ENCODE data around the gene MRAP2. TPM values are rescaled to one million over a fixed set of nuclear protein-coding genes. Genes with fewer than 3 reads are reported as not detected.

The MRAP2 gene
- polyA plus RNA-seq, 1 donor (not counting 4 experiments of a cell fraction or from before 2014, with no cell fraction given), result 3.0 TPM

DNA sequence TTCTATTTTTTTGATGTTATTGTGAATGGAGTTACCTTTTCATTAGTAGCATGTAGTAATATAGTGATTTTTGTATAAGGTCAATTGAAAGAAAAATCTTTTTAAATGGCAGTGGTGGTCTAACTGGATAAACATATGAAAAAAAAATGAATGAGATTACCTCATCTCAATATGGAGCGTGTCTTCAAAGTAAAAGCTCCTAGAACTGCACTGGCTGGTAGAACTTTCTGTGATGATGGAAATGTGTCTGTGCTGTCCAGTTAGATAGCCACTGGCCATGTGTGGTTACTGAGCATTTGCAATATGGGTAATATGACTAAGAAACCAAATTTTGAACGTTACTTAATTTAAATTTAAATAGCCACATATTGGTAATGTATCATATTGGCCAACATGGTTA is 44.1 kb downstream of the MRAP2 start:
- dilution Hi-C loops (cut with MboI; ENCODE audit: extremely low pct_ligation_motif_present, low sequenced_read_pairs), result no loop called here
- DNase-seq (ENCODE audit: low read depth, low spot score), result no peak
- no peaks in the 10 kb centered on the region for H3K4me1 ChIP-seq (ENCODE audit: control insufficient read depth, extremely low read depth, insufficient read depth, low read length)
- no peak overlapping the region for H3K9ac ChIP-seq (ENCODE audit: control insufficient read depth, extremely low read depth, insufficient read depth, low read length)
- H3K4me2 ChIP-seq (ENCODE audit: control insufficient read depth, extremely low read depth, insufficient read depth, low read depth, low read length), result no peak overlapping the region
- no peaks in the 10 kb centered on the region for H3K79me2 ChIP-seq (ENCODE audit: control insufficient read depth, insufficient read depth, low read length)
- no peak overlapping the region for H2AFZ ChIP-seq (ENCODE audit: control insufficient read depth, low read length)
- FAIRE-seq, result no peak
- H3K9me1 ChIP-seq (ENCODE audit: control insufficient read depth, extremely low read depth, insufficient read depth, low read length), result no peaks in the 10 kb centered on the region
- TF ChIP-seq, protein P1, sequence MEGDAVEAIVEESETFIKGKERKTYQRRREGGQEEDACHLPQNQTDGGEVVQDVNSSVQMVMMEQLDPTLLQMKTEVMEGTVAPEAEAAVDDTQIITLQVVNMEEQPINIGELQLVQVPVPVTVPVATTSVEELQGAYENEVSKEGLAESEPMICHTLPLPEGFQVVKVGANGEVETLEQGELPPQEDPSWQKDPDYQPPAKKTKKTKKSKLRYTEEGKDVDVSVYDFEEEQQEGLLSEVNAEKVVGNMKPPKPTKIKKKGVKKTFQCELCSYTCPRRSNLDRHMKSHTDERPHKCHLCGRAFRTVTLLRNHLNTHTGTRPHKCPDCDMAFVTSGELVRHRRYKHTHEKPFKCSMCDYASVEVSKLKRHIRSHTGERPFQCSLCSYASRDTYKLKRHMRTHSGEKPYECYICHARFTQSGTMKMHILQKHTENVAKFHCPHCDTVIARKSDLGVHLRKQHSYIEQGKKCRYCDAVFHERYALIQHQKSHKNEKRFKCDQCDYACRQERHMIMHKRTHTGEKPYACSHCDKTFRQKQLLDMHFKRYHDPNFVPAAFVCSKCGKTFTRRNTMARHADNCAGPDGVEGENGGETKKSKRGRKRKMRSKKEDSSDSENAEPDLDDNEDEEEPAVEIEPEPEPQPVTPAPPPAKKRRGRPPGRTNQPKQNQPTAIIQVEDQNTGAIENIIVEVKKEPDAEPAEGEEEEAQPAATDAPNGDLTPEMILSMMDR (optimal IDR thresholded peaks at IDR 0.05 in 1 of 3, IDR thresholded peaks at IDR 0.05 in 1 of 3, conservative IDR thresholded peaks at IDR 0.05 in 1 of 3; ENCODE audit: extremely low read depth in 1 of 3, insufficient read depth in 2 of 3, low read length in 3 of 3), result no peak
- no peak for TF ChIP-seq EZH2 (IDR thresholded peaks at IDR 0.05; ENCODE audit: low read length)
- no peaks in the 10 kb centered on the region for H4K20me1 ChIP-seq (ENCODE audit: control insufficient read depth, extremely low read depth, insufficient read depth, low read length)
- no peak overlapping the region for H3K27ac ChIP-seq (ENCODE audit: control insufficient read depth, insufficient read depth, low read length)
- no peaks in the 10 kb centered on the region for H3K36me3 ChIP-seq (ENCODE audit: control insufficient read depth in 2 of 2, extremely low read depth in 1 of 2, insufficient read depth in 2 of 2, low read length in 2 of 2)
- no peaks in the 10 kb centered on the region for H3K9me3 ChIP-seq (ENCODE audit: control insufficient read depth, low read depth, low read length)
- no peak overlapping the region for H3K4me3 ChIP-seq (ENCODE audit: control insufficient read depth in 2 of 3, extremely low read depth in 1 of 3, insufficient read depth in 2 of 3, low read depth in 1 of 3, low read length in 3 of 3)
- no peaks in the 10 kb centered on the region for H3K27me3 ChIP-seq (ENCODE audit: control insufficient read depth, extremely low read depth, insufficient read depth, low read length)

DNA sequence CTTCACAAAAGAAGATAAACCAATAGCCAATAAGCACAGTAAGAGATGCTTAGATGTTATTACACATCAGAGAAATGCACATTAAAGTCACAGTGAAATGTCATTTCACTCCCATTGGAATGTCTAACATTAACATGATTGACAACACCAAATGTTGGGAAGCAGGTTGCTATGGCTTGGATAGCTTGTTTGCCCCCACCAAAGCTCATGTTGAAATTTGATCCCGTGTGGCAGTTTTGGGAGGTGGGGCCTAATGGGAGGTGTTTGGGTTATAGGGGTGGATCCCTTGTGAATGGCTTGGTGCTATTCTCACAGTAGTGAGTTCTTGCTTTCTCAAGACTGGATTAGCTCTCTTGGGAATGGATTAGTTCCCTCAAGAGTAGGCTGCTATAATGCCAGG is 44.8 kb downstream of the MRAP2 start:
- Histone ChIP-seq H3K36me3 (ENCODE audit: control insufficient read depth in 2 of 2, extremely low read depth in 1 of 2, insufficient read depth in 2 of 2, low read length in 2 of 2) (no peaks in the 10 kb centered on the region), H3K9me3 (ENCODE audit: control insufficient read depth, low read depth, low read length) (no peaks in the 10 kb centered on the region), H2AFZ (ENCODE audit: control insufficient read depth, low read length) (no peak overlapping the region), H3K79me2 (ENCODE audit: control insufficient read depth, insufficient read depth, low read length) (no peaks in the 10 kb centered on the region), H3K27ac (ENCODE audit: control insufficient read depth, insufficient read depth, low read length) (no peak overlapping the region), H3K4me3 (ENCODE audit: control insufficient read depth in 2 of 3, extremely low read depth in 1 of 3, insufficient read depth in 2 of 3, low read depth in 1 of 3, low read length in 3 of 3) (no peak overlapping the region), H3K4me1 (ENCODE audit: control insufficient read depth, extremely low read depth, insufficient read depth, low read length) (peaks cover 4% of the 10 kb centered on the region), H3K9me1 (ENCODE audit: control insufficient read depth, extremely low read depth, insufficient read depth, low read length) (no peaks in the 10 kb centered on the region), H3K4me2 (ENCODE audit: control insufficient read depth, extremely low read depth, insufficient read depth, low read depth, low read length) (no peak overlapping the region), H3K9ac (ENCODE audit: control insufficient read depth, extremely low read depth, insufficient read depth, low read length) (no peak overlapping the region), H3K27me3 (ENCODE audit: control insufficient read depth, extremely low read depth, insufficient read depth, low read length) (no peaks in the 10 kb centered on the region), H4K20me1 (ENCODE audit: control insufficient read depth, extremely low read depth, insufficient read depth, low read length) (no peaks in the 10 kb centered on the region)
- no peak for FAIRE-seq
- DNase-seq (ENCODE audit: low read depth, low spot score), result no peak
- dilution Hi-C loops (cut with MboI; ENCODE audit: extremely low pct_ligation_motif_present, low sequenced_read_pairs), result no loop called here
- TF ChIP-seq, protein P1 (optimal IDR thresholded peaks at IDR 0.05 in 1 of 3, IDR thresholded peaks at IDR 0.05 in 1 of 3, conservative IDR thresholded peaks at IDR 0.05 in 1 of 3; ENCODE audit: extremely low read depth in 1 of 3, insufficient read depth in 2 of 3, low read length in 3 of 3), result no peak
- no peak for TF ChIP-seq EZH2 (IDR thresholded peaks at IDR 0.05; ENCODE audit: low read length)
